ENCODE results near the gene WIPI1. TPM values are rescaled to one million over a fixed set of nuclear protein-coding genes. Genes with fewer than 3 reads are reported as not detected.
A peak's percentile ranks its signal among the peaks of the same experiment; 100 is the strongest.

Gene WIPI1
- polyA plus RNA-seq, 2 of the 4 experiments (the other 2 are of a cell fraction) = 9.5 to 19.7 TPM

- TF ChIP-seq JUNB (IDR thresholded peaks at IDR 0.05) (no peak), POLR2AphosphoS2 (conservative IDR thresholded peaks at IDR 0.05; ENCODE audit: low read length) (no peak), NFE2L2 (conservative IDR thresholded peaks at IDR 0.05; ENCODE audit: low read length) (no peak), PHF8 (IDR thresholded peaks at IDR 0.05; ENCODE audit: borderline replicate concordance, low read depth) (no peak), E2F6 (IDR thresholded peaks at IDR 0.05; ENCODE audit: borderline replicate concordance, low read depth) (no peak), MAFK (IDR thresholded peaks at IDR 0.05; ENCODE audit: partially characterized antibody) (no peak), MYC (IDR thresholded peaks at IDR 0.05; ENCODE audit: borderline replicate concordance, low read length) (no peak)
Measured at GRCh38 chr17:68468334-68468733, 11.0 kb upstream of the WIPI1 start (continued).

GRCh38 chr17:68463211-68464019 is 6.1 kb upstream of the WIPI1 start:
- no peak overlapping the region for H3K4me2 ChIP-seq
- H3K27ac ChIP-seq = no peak overlapping the region
- CTCF ChIA-PET = interaction anchor here (0.6 to 7.8 kb wide), 37 partner anchors 7 to 574 kb away, joined by 3 to 55 read pairs (median 4); partner anchors contain the start of gene AMZ2
- no peak for DNase-seq (ENCODE audit: low read depth in 1 of 2, low spot score in 1 of 2)
- FAIRE-seq = no peak
- no peak; a peak in 1 of 6 replicates for ATAC-seq
- POLR2A ChIA-PET = no interaction called here
- 38% methylated on average over 6 of the region's 6 CpGs for WGBS (ENCODE audit: missing lambda C conversion rate)
- no peak overlapping the region for H3K4me3 ChIP-seq
- TF ChIP-seq POLR2A (IDR thresholded peaks at IDR 0.05; ENCODE audit: low read length) (no peak), HDAC2 (IDR thresholded peaks at IDR 0.05) (no peak), EHMT2 (IDR thresholded peaks at IDR 0.05; ENCODE audit: low read depth) (no peak), KDM1A (IDR thresholded peaks at IDR 0.05; ENCODE audit: low read depth) (no peak), EHF (CRISPR knock-in tag; IDR thresholded peaks at IDR 0.05) (no peak), SREBF2 (IDR thresholded peaks at IDR 0.05) (no peak), ZSCAN20 (CRISPR knock-in tag; IDR thresholded peaks at IDR 0.05) (no peak), HOXB5 (CRISPR knock-in tag; IDR thresholded peaks at IDR 0.05) (no peak), TP53 (CRISPR knock-in tag; IDR thresholded peaks at IDR 0.05) (no peak)
- H3K4me1 ChIP-seq = peaks cover 7% of the 10 kb centered on the region; the same call in 2 of the 3 replicates
- no peaks in the 10 kb centered on the region for H3K9me3 ChIP-seq

- no peak for FAIRE-seq
- Histone ChIP-seq H3K4me3 (no peak overlapping the region), H3K4me1 (peaks cover 11% of the 10 kb centered on the region; the same call in 2 of the 3 replicates), H3K9me3 (no peaks in the 10 kb centered on the region), H3K27ac (no peak overlapping the region), H3K4me2 (peak overlapping the region; percentile 54)
- no peak for TF ChIP-seq USF2 (IDR thresholded peaks at IDR 0.05)
- TF ChIP-seq HMGXB4 (CRISPR knock-in tag; IDR thresholded peaks at IDR 0.05; ENCODE audit: borderline replicate concordance) = no peak
- peak; percentile 74 for TF ChIP-seq SMC3 (IDR thresholded peaks at IDR 0.05)
- TF ChIP-seq E2F6 (IDR thresholded peaks at IDR 0.05; ENCODE audit: borderline replicate concordance, low read depth) = no peak
- TF ChIP-seq RAD21 (conservative IDR thresholded peaks at IDR 0.05 in 1 of 2, IDR thresholded peaks at IDR 0.05 in 1 of 2) = peak; percentile 92 to 93
- no peak for TF ChIP-seq MYC (IDR thresholded peaks at IDR 0.05; ENCODE audit: borderline replicate concordance, low read length)
- no peak for TF ChIP-seq ESRRA (IDR thresholded peaks at IDR 0.05; ENCODE audit: borderline replicate concordance, low read length)
- TF ChIP-seq CTCF (IDR thresholded peaks at IDR 0.05) = peak; percentile 92
- WGBS (ENCODE audit: missing lambda C conversion rate) = 37% methylated on average over 15 of the region's 15 CpGs
- ChIA-PET CTCF (interaction anchor here (0.6 to 8.5 kb wide), 26 partner anchors 9 to 573 kb away, joined by 3 to 59 read pairs (median 4); partner anchors contain the start of gene AMZ2), POLR2A (no interaction called here)
- DNase-seq (ENCODE audit: low read depth in 1 of 2, low spot score in 1 of 2) = peak; percentile 84 to 87
- peak; percentile 78 to 95 for ATAC-seq
Measured at GRCh38 chr17:68462381-68463210, 5.3 kb upstream of the WIPI1 start.
